Jurkat, Clone E6-1 (cell line): ENCODE data around the gene ATOSB. TPM values are rescaled to one million over a fixed set of nuclear protein-coding genes. Genes with fewer than 3 reads are reported as not detected.
"Not testable (repeated sequence)": the region's sequence is repeated elsewhere in the genome, so short reads cannot be mapped to it uniquely, and the experiment has no call there.

Source experiments
- DNase-seq: peaks from one replicate; pipeline ENCODE4 v3.0.0-alpha.2; 2011; ENCODE audit warnings: low read depth, low spot score
- H3K4me3 ChIP-seq: 2 replicates; pipeline ENCODE4 v1.5.1; 2011; ENCODE audit warnings: mild to moderate bottlenecking, low read length, control low read depth, moderate library complexity
- polyA plus RNA-seq: library from polyadenylated mRNA; unstranded; fragments of >200 nt; gene quantifications from one replicate; pipeline ENCODE4 v1.2.1, GENCODE V29; 2012; ENCODE audit warnings: missing spikeins; ENCODE audit not compliant: insufficient read length, insufficient read depth

The ATOSB gene
- 9.3 TPM for polyA plus RNA-seq

GRCh38 chr9:35115680-35116538, at the start of gene ATOSB:
Gene ATOSB, minus strand, starts transcription at chr9:35115862. Its CDS starts 7,588 bp downstream, at chr9:35108274.
- H3K4me3 ChIP-seq = peak within 1 kb of the TSS; percentile 62
- DNase-seq = peak; percentile 93

GRCh38 chr9:35164711-35165110, 49.0 kb upstream of the ATOSB start:
- no peak overlapping the region for H3K4me3 ChIP-seq
- DNase-seq = no peak

GRCh38 chr9:35163413-35163812, 47.8 kb upstream of the ATOSB start:
- no peak for DNase-seq
- H3K4me3 ChIP-seq = no peak overlapping the region

- H3K4me3 ChIP-seq = peak overlapping the region; percentile 85
- peak; percentile 49 for DNase-seq
Measured at GRCh38 chr9:35162605-35163315, 47.1 kb upstream of the ATOSB start.

- DNase-seq = peak; percentile 89
- peak within 1 kb of the TSS; percentile 85 for H3K4me3 ChIP-seq
Measured at GRCh38 chr9:35161713-35162604, 46.3 kb upstream of the ATOSB start, which contains the start of gene UNC13B. Gene UNC13B, plus strand, starts transcription at chr9:35162009. Its CDS starts 275 bp downstream, at chr9:35162284.

GRCh38 chr9:35158501-35159280, 43.0 kb upstream of the ATOSB start:
- H3K4me3 ChIP-seq = no peak overlapping the region
- peak; percentile 83 for DNase-seq

- not testable (repeated sequence) for H3K4me3 ChIP-seq
Measured at GRCh38 chr9:35157836-35158235, 42.2 kb upstream of the ATOSB start.

GRCh38 chr9:35156781-35157180, 41.1 kb upstream of the ATOSB start:
- H3K4me3 ChIP-seq = no peak overlapping the region
- no peak for DNase-seq

More at GRCh38 chr9:35157836-35158235, 42.2 kb upstream of the ATOSB start:
- not testable (repeated sequence) for DNase-seq

GRCh38 chr9:35152926-35153325, 37.3 kb upstream of the ATOSB start:
- no peak overlapping the region for H3K4me3 ChIP-seq
- no peak for DNase-seq

- DNase-seq, H3K4me3 ChIP-seq: not testable (repeated sequence)
Measured at GRCh38 chr9:35147941-35148563, 32.4 kb upstream of the ATOSB start.

- no peak overlapping the region for H3K4me3 ChIP-seq
- DNase-seq = no peak
Measured at GRCh38 chr9:35142037-35142436, 26.4 kb upstream of the ATOSB start.

GRCh38 chr9:35140093-35140492, 24.4 kb upstream of the ATOSB start:
- H3K4me3 ChIP-seq = no peak overlapping the region

GRCh38 chr9:35136866-35137265, 21.2 kb upstream of the ATOSB start:
- no peak for DNase-seq
- H3K4me3 ChIP-seq = no peak overlapping the region

More at GRCh38 chr9:35140093-35140492, 24.4 kb upstream of the ATOSB start:
- no peak for DNase-seq

- H3K4me3 ChIP-seq = no peak overlapping the region
- no peak for DNase-seq
Measured at GRCh38 chr9:35135988-35136387, 20.3 kb upstream of the ATOSB start.

- no peak overlapping the region for H3K4me3 ChIP-seq
- DNase-seq = no peak
Measured at GRCh38 chr9:35134920-35135319, 19.3 kb upstream of the ATOSB start.

GRCh38 chr9:35116898-35117551, 1.4 kb upstream of the ATOSB start:
- H3K4me3 ChIP-seq = peak overlapping the region; percentile 62
- DNase-seq = peak; percentile 90

GRCh38 chr9:35116539-35116897, 856 bp upstream of the ATOSB start:
- DNase-seq = no peak
- peak overlapping the region; percentile 62 for H3K4me3 ChIP-seq
